G401 (cell line): ENCODE measurements around the gene FHL5. TPM values are rescaled to one million over a fixed set of nuclear protein-coding genes. Genes with fewer than 3 reads are reported as not detected.
A peak's percentile ranks its signal among the peaks of the same experiment; 100 is the strongest.
"Not testable (repeated sequence)": the region's sequence is repeated elsewhere in the genome, so short reads cannot be mapped to it uniquely, and the experiment has no call there.

Experiments used
- DNase-seq: peaks from one replicate; pipeline ENCODE4 v3.0.0-alpha.2; 2015; ENCODE audit warnings: low spot score
- in situ Hi-C: cut with HindIII; loops from 2 replicates; pipeline ENCODE4 v1.10.0; 2016; ENCODE audit warnings: low sequenced_read_pairs, mixed read lengths
- total RNA-seq: library from RNA; depleted of rRNA; stranded (reverse); fragments of >200 nt; shearing (Covaris generic); gene quantifications from 2 replicates; pipeline ENCODE4 v1.2.3, GENCODE V29; 2014

The FHL5 gene
- total RNA-seq, 1 experiment from 2014 or later: not detected

- no peak for DNase-seq
- in situ Hi-C loops: no loop called here
Observed at GRCh38 chr6:96604420-96604819, 41.5 kb downstream of the FHL5 start.

DNA sequence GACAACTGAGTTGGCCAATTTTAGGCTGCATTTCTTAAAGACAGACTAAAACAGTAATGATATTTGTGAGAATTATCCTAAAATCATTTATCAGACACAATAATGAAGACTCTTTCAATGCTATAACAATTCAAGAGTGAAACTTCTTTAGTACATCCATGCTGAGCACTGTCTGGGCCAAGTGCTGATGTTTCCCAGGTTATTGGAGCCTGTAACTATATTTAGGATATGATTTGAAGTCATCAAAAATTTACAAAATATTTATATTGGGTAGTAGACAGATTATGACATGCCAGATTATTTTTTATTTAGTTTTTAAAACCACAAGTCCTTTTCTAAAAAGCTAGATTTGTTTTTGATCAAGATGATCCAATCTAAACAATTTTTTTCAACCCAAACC is 45.1 kb downstream of the FHL5 start:
- in situ Hi-C loops: no loop called here
- DNase-seq: no peak

DNA sequence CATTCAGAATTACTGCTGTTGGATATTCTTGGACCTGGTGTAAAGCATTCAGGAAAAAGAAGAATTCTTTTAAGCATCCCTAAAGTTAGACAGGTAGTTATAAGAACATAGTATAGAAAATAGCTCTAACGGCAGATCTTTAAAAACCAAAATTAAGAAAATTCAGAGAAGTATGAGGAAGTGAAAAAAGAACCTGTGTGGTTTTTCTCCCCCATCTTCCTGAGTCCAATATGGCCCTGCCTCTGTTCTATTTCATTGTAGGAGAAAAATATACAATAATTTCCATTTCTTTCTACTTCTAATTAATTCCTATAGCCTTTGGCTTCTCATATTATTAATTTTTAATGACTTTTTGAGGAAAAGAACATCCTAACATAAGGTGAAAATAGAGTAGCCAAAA is 47.1 kb downstream of the FHL5 start:
- no peak for DNase-seq
- in situ Hi-C loops: no loop called here

- no peak for DNase-seq
Observed at GRCh38 chr6:96611342-96611991, 48.5 kb downstream of the FHL5 start.

DNA sequence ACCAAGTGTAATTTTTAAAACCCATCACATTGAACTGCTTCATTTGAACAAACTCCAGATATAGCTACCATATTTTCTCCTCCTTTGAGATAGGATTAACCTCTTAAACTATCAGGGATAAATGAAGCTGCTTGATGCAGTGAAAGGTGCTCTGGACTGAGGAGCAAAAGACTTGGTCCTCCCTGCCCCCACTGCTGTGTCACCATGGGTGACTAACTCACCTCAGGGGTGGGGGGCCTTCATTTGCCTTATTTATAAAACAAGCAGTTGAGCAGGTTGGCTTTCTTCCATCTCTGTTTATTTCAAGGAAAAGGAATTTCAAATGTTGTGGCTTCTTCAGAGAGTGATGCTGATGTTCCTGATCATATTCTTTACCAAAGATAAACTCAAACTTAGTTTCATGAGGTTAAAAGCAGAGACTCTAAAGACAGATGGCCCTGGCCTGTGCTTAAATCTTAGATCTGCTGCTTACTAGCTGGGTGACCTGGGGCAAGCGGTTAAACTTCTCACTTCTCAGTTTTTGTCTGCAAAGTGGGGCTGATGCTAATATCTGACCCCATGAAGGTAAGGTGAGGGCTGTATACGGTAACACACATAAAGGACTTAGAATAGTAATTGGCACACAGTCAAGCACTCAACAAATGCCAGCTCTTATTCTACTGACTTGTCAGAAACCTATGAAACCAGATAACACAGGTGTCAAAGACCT is 50.5 kb downstream of the FHL5 start:
- in situ Hi-C loops: no loop called here
- no peak for DNase-seq

More at GRCh38 chr6:96611342-96611991, 48.5 kb downstream of the FHL5 start:
- in situ Hi-C loops: no loop called here

GRCh38 chr6:96620851-96621250 is 57.9 kb downstream of the FHL5 start:
- no peak for DNase-seq
- in situ Hi-C loops: no loop called here

DNA sequence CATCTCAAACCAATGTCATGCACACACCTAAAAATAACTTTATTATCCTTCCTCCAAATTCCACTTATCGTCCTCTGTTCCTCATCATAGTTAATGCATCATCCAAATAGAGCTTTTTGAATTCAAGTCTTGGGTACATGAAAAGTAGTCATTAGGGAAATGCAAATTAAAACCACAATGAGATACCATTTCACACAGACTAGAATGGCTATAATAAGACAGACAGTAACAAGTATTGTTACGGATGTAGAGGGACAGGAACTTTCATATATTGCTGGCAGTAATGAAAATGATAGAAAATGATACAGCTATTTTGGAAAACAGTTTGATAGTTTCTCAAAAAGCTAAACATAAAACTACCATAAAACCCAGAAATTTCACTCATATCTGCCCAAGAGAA is 59.1 kb downstream of the FHL5 start:
- in situ Hi-C loops: no loop called here
- DNase-seq: no peak

DNA sequence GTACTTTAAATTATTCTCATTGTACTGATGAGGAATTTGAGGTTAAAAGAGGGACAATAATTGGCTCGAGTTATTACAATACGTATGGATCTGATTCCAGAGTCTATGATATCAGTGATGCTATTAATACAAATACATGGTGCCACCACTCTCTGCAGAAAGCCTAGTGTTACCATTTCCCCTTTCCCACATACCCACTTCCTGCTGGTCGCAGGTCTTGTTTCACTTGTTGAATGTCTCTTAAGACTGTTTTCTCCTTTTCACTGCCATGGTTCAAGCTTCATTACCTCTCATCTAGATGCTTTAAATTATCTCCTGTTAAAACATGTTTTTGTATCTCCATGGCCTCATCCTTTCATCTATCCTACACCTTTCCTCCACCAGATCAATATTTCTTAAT is 62.0 kb downstream of the FHL5 start:
- in situ Hi-C loops: no loop called here
- DNase-seq: no peak

GRCh38 chr6:96626759-96627364 is 63.9 kb downstream of the FHL5 start:
- in situ Hi-C loops: no loop called here
- peak; percentile 23 for DNase-seq

- in situ Hi-C loops: no loop called here
- DNase-seq: no peak
Observed at GRCh38 chr6:96631248-96631647, 68.3 kb downstream of the FHL5 start.

DNA sequence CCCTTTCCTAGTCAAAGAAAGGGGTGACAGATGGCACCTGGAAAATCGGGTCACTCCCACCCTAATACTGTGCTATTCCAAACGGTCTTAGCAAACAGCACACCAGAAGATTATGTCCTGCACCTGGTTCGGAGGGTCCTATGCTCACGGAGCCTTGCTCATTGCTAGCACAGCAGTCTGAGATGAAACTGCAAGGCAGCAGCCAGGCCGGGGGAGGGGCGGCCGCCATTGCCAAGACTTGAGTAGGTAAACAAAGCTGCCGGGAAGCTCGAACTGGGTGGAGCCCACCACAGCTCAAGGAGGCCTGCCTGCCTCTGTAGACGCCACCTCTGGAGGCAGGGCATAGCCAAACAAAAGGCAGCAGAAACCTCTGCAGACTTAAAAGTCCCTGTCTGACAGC is 75.1 kb downstream of the FHL5 start:
- DNase-seq, in situ Hi-C loops: not testable (repeated sequence)

DNA sequence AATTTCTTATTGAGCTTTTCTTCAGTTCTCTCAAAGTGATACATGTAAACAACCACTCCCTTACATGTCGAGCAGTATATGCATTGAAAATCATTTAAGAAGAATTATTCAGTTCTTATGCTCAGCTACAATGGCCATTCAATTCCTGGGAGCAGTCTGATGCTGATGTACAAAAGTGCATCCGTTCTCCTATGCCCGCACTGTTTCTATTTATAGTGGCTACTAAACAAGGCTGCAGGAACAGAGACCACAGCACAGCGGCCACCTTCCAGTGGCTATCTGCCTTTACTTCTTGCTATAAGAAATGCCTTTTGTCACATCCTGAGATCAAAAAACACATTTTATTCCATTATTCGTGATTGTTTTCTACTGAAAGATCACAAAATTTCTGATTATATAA is 82.2 kb downstream of the FHL5 start:
- DNase-seq: no peak
- in situ Hi-C loops: no loop called here

DNA sequence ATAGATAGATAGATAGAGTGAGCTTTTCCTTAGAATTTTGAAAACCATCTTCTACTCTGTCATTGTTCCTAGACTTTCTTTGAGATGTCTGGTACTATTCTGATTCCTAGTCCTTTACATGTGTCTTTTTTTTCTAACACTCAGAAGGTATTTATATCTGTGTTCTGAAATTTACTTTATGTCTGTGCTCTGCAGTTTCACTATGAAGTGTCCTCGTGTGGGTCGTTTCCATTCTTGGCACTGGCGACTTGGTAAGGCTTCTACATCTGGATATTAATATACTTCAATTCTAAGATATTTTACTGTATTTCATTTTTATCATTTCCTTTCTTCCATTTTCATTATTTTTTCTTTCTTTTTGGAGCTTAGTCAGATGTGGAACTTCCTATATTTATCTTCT is 87.0 kb downstream of the FHL5 start:
- DNase-seq: no peak
- in situ Hi-C loops: no loop called here

DNA sequence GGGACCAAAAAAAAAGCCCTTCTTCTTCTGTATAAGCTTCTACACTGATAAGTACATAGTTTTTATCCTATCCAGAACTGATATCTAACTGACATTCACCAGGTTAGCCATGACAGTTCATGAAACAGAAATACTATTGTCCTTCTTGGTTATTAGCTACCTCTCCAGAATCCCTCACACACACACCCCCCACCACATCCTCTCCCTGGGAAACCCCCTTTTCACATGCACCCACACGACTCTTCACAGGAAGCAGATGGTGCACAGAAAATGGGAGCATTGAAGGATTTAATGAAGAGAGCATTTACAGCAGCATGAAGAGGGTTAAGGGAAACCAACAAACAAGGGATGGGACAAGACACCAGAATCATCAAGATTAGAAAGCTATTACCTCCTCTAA is 88.9 kb downstream of the FHL5 start:
- DNase-seq: no peak
- in situ Hi-C loops: no loop called here

DNA sequence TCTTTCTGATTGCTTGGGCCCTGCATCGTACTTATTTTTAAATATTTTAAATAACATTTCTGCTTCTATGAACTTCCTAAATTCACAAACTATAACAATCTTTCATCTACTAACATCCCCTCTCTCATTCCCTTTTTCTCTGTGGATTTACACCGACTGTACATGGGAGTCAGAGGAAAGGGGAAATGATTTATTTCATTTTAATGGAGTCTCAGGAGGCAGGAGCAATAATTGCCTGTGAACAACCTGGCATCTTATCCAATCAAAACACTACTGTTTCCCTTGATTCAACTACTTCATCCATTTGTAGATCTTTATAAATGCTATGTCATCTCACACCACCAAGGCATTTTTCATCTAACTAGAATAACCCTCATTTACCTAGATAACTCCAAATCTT is 89.6 kb downstream of the FHL5 start:
- DNase-seq: no peak
- in situ Hi-C loops: no loop called here

DNA sequence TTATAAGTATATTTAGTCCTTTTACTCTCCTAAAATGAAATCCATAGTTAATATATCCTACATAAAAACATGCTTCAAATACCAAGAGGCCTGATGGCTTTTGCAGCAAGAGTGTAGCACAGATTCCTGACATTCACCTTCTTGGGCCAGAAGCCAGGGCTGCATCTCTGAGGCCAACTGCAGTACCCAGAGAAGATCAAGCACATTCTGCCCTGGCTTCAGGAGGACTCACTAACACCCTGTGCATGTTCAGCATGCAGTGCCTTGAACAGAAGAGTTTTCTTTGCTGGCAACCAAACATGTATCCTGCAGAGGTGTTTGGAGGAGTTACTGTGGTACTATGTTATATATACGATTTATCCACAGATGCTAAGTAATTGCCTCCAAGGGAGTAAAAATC is 90.3 kb downstream of the FHL5 start:
- in situ Hi-C loops: no loop called here
- DNase-seq: no peak

GRCh38 chr6:96656567-96656966 is 93.6 kb downstream of the FHL5 start:
- no peak for DNase-seq

DNA sequence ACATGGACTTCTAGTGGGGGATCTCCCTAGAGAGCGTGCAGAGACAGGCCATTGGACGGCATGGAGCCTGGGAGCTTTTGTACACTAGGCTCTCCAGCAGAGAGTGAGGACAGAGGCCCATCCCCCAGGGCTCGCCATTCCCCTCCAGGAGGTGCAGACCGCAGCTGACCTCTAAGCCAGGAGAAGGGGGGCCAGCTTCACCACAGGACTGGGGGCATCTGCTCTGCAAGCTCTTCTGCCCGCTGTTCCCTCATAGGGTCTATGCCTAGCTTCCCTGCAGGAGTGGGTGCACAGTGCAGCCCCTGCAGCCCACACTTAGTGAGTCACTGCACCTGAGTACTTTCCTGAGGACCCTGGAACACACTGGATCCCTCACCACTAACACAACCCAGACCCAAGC is 94.4 kb downstream of the FHL5 start:
- no peak for DNase-seq
- in situ Hi-C loops: no loop called here

More at GRCh38 chr6:96656567-96656966, 93.6 kb downstream of the FHL5 start:
- in situ Hi-C loops: no loop called here

DNA sequence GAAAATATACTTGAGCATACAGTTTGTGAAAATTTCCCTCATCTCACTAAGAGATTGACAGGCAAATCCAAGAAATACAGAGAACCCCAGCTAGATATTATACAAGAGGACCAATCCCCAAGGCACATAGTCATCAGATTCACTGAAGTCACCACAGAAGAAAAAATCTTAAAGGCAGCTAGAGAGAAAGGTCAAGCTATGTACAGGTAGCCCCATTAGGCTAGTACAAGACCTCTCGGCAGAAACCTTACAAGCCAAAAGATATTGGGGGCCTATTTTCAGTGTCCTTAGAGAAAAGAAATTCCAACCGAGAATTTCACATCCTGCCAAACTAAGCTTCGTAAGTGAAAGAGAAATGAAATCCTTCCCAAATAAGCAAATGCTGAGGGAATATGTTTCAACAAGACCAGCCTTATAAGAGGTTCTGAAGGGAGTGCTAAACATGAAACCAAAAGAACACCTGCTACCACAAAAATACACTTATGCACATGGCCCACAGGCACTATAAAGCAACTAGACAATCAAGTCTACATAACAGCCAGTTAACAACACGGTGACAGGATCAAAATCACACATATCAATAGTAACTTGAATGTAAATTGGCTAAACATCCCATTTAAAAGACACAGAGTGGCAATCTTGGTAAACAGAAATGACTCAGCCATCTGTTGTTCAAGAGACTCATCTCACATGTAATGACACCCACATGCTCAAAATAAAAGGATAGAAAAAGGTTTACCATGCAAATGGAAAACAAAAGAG is 96.3 kb downstream of the FHL5 start:
- in situ Hi-C loops: no loop called here
- no peak for DNase-seq
